IMR-90 (cell line): Measurements from ENCODE around the gene AK3. TPM values are rescaled to one million over a fixed set of nuclear protein-coding genes. Genes with fewer than 3 reads are reported as not detected.

Experiments
- ATAC-seq: fragments of 200-7000 bp; cut with Tn5 transposase; 2 replicates; pipeline ENCODE4 v1.9.1; 2020; ENCODE audit warnings: low read depth, mild to moderate bottlenecking, moderate library complexity
- BruUV-seq: library from RNA; stranded (reverse); fragments of 400-500 nt; replicated peaks from 2 replicates; lab custom pipeline; 2021; lab: Mats Ljungman, UMichigan
- CTCF ChIA-PET: fragments of 300-600 bp; formaldehyde crosslinking; extraction: SDS; loops from one replicate; lab custom pipeline; 2021; ENCODE audit warnings: antibody characterized with exemption; lab: Yijun Ruan, JAX
- POLR2A ChIA-PET: fragments of 300-600 bp; sonication (Branson Sonifier 250); formaldehyde crosslinking; loops from one replicate; lab custom pipeline; 2022; ENCODE audit warnings: antibody characterized with exemption; ENCODE audit not compliant: unreplicated experiment; lab: Charles Lee
- DNase-seq: peaks from one replicate; pipeline ENCODE4 v3.0.0; 2013
- H2AFZ ChIP-seq: replicated peaks from 2 replicates; pipeline ENCODE3; 2013; ENCODE audit warnings: low read length, mild to moderate bottlenecking; ENCODE audit not compliant: poor library complexity
- H2AK5ac ChIP-seq: 2 replicates; pipeline ENCODE4 v1.6.1; 2013; ENCODE audit warnings: low read depth, low read length, inconsistent platforms
- H2AK9ac ChIP-seq: replicated peaks from 2 replicates; pipeline ENCODE3; 2013; ENCODE audit warnings: mild to moderate bottlenecking, low read depth, low read length, moderate library complexity; ENCODE audit not compliant: poor library complexity
- H2BK120ac ChIP-seq: 2 replicates; pipeline ENCODE4 v1.6.1; 2013; ENCODE audit warnings: low read depth, low read length, inconsistent platforms
- H2BK15ac ChIP-seq: 3 replicates; pipeline ENCODE4 v1.6.1; 2013; ENCODE audit warnings: low read depth, low read length, inconsistent platforms
- H2BK20ac ChIP-seq: 2 replicates; pipeline ENCODE4 v1.6.1; 2013; ENCODE audit warnings: low read depth, mild to moderate bottlenecking, inconsistent platforms, low read length, moderate library complexity
- H2BK5ac ChIP-seq: 2 replicates; pipeline ENCODE4 v1.6.1; 2013; ENCODE audit warnings: mild to moderate bottlenecking, low read depth, low read length, inconsistent platforms; ENCODE audit not compliant: poor library complexity, severe bottlenecking
- H3K14ac ChIP-seq: replicated peaks from 2 replicates; pipeline ENCODE4 v1.6.1; 2013; ENCODE audit warnings: low read depth, low read length, inconsistent platforms
- H3K18ac ChIP-seq: 2 replicates; pipeline ENCODE4 v1.6.1; 2013; ENCODE audit warnings: low read depth, low read length, control low read depth
- H3K23ac ChIP-seq: 2 replicates; pipeline ENCODE4 v1.6.1; 2013; ENCODE audit warnings: low read depth, low read length, inconsistent platforms
- H3K27ac ChIP-seq: 2 replicates; pipeline ENCODE4 v1.5.1; 2013; ENCODE audit warnings: mild to moderate bottlenecking, control low read depth, low read length; ENCODE audit not compliant: insufficient read depth
- H3K27me3 ChIP-seq: 2 replicates; pipeline ENCODE4 v1.6.1; 2013; ENCODE audit warnings: low read length; ENCODE audit not compliant: control insufficient read depth, insufficient read depth
- H3K36me3 ChIP-seq: 2 replicates; pipeline ENCODE4 v1.6.1; 2013; ENCODE audit warnings: low read length, mixed read lengths; ENCODE audit not compliant: control insufficient read depth, insufficient read depth
- H3K4ac ChIP-seq: 2 replicates; pipeline ENCODE4 v1.6.1; 2013; ENCODE audit warnings: low read depth, low read length, inconsistent platforms
- H3K4me1 ChIP-seq: 2 replicates; pipeline ENCODE4 v1.6.1; 2013; ENCODE audit warnings: low read length, mixed read lengths; ENCODE audit not compliant: control insufficient read depth, insufficient read depth
- H3K4me2 ChIP-seq: 2 replicates; pipeline ENCODE4 v1.6.1; 2013; ENCODE audit warnings: low read depth, mild to moderate bottlenecking, control low read depth, low read length, moderate library complexity
- H3K4me3 ChIP-seq: 2 replicates; pipeline ENCODE4 v1.5.1; 2013; ENCODE audit warnings: low read depth, mild to moderate bottlenecking, control low read depth, low read length, moderate library complexity; ENCODE audit not compliant: insufficient read depth
- H3K56ac ChIP-seq: 2 replicates; pipeline ENCODE4 v1.6.1; 2013; ENCODE audit warnings: low read length, inconsistent platforms; ENCODE audit not compliant: insufficient read depth; ENCODE audit errors: extremely low read depth
- H3K79me1 ChIP-seq, 2 experiments: 2 replicates each; pipeline ENCODE4 v1.6.1; 2013; ENCODE audit warnings: low read length in 2 of 2, inconsistent platforms in 1 of 2, low read depth in 1 of 2
- H3K9ac ChIP-seq: 2 replicates; pipeline ENCODE4 v1.6.1; 2013; ENCODE audit warnings: low read depth, low read length, control low read depth
- H3K9me1 ChIP-seq: 2 replicates; pipeline ENCODE4 v1.6.1; 2013; ENCODE audit warnings: low read length, inconsistent platforms; ENCODE audit not compliant: insufficient read depth
- H3K9me3 ChIP-seq: 2 replicates; pipeline ENCODE4 v1.6.1; 2013; ENCODE audit warnings: low read length; ENCODE audit not compliant: control insufficient read depth, insufficient read depth
- H4K20me1 ChIP-seq: 2 replicates; pipeline ENCODE4 v1.6.1; 2013; ENCODE audit warnings: low read length, inconsistent platforms; ENCODE audit not compliant: insufficient read depth
- H4K5ac ChIP-seq: 2 replicates; pipeline ENCODE4 v1.6.1; 2013; ENCODE audit warnings: mild to moderate bottlenecking, low read depth, low read length, control low read depth
- H4K8ac ChIP-seq, 2 experiments: 2 replicates each; pipeline ENCODE4 v1.6.1; 2013; ENCODE audit warnings: low read depth in 2 of 2, low read length in 2 of 2, control low read depth in 1 of 2, inconsistent platforms in 1 of 2
- H4K91ac ChIP-seq: 2 replicates; pipeline ENCODE4 v1.6.1; 2013; ENCODE audit warnings: low read depth, low read length, inconsistent platforms; ENCODE audit not compliant: insufficient read depth
- BHLHE40 ChIP-seq: fragments of 150-350 bp; IDR thresholded peaks from 2 replicates; pipeline ENCODE4 v1.6.1; 2016; ENCODE audit warnings: mild to moderate bottlenecking, low read depth, low read length
- CEBPB ChIP-seq: IDR thresholded peaks from 2 replicates; pipeline ENCODE4 v1.6.1; 2012; ENCODE audit warnings: low read depth, low read length, improper control_type of control experiment
- CHD1 ChIP-seq: IDR thresholded peaks from 2 replicates; pipeline ENCODE4 v1.6.1; 2012; ENCODE audit warnings: low read depth, low read length, improper control_type of control experiment
- CTCF ChIP-seq: conservative IDR thresholded peaks from 2 replicates; pipeline ENCODE4 v1.5.1; 2012; ENCODE audit warnings: mild to moderate bottlenecking, low read depth, low read length, improper control_type of control experiment
- ELK1 ChIP-seq: fragments of 150-350 bp; IDR thresholded peaks from 2 replicates; pipeline ENCODE4 v1.6.1; 2016; ENCODE audit warnings: low read depth, mild to moderate bottlenecking, low read length, moderate library complexity, borderline replicate concordance
- FOS ChIP-seq: fragments of 150-350 bp; IDR thresholded peaks from 2 replicates; pipeline ENCODE4 v1.6.1; 2016; ENCODE audit warnings: low read depth, low read length
- MAFK ChIP-seq: IDR thresholded peaks from 2 replicates; pipeline ENCODE4 v1.6.1; 2012; ENCODE audit warnings: low read depth, low read length, improper control_type of control experiment
- MAZ ChIP-seq: IDR thresholded peaks from 2 replicates; pipeline ENCODE4 v1.6.1; 2012; ENCODE audit warnings: low read depth, mild to moderate bottlenecking, low read length, improper control_type of control experiment, moderate library complexity, borderline replicate concordance
- MXI1 ChIP-seq: IDR thresholded peaks from 2 replicates; pipeline ENCODE4 v1.6.1; 2012; ENCODE audit warnings: low read depth, mild to moderate bottlenecking, low read length, moderate library complexity, borderline replicate concordance
- NFE2L2 ChIP-seq: fragments of 150-350 bp; IDR thresholded peaks from 2 replicates; pipeline ENCODE4 v1.6.1; 2016; ENCODE audit warnings: low read depth, mild to moderate bottlenecking, low read length
- POLR2A ChIP-seq: IDR thresholded peaks from 2 replicates; pipeline ENCODE4 v1.6.1; 2012; ENCODE audit warnings: mild to moderate bottlenecking, low read depth, low read length
- RAD21 ChIP-seq: IDR thresholded peaks from 2 replicates; pipeline ENCODE4 v1.6.1; 2012; ENCODE audit warnings: low read length, improper control_type of control experiment
- RCOR1 ChIP-seq: IDR thresholded peaks from 2 replicates; pipeline ENCODE4 v1.6.1; 2012; ENCODE audit warnings: mild to moderate bottlenecking, low read length, improper control_type of control experiment; ENCODE audit not compliant: insufficient replicate concordance
- RFX5 ChIP-seq: IDR thresholded peaks from 2 replicates; pipeline ENCODE4 v1.8.0; 2012; ENCODE audit warnings: low read depth, mild to moderate bottlenecking, low read length, moderate library complexity
- SMC3 ChIP-seq: fragments of 150-350 bp; IDR thresholded peaks from 2 replicates; pipeline ENCODE4 v1.6.1; 2016; ENCODE audit warnings: low read depth, mild to moderate bottlenecking, antibody characterized with exemption, low read length, moderate library complexity
- USF2 ChIP-seq: fragments of 150-350 bp; IDR thresholded peaks from 2 replicates; pipeline ENCODE4 v1.6.1; 2017; ENCODE audit warnings: mild to moderate bottlenecking, antibody characterized with exemption, low read length, low read depth
- WGBS, 2 experiments: methylation state at CpG; one replicate each; pipeline versions ENCODE4 v1.1.5 to v1.1.7; 2013; ENCODE audit warnings: missing lambda C conversion rate in 2 of 2; ENCODE audit not compliant: insufficient read length in 1 of 2; ENCODE audit errors: extremely low coverage in 2 of 2; 5-methylcytosine and 5-hydroxymethylcytosine counted together
- dilution Hi-C: fragments of 300-500 bp; cut with HindIII; formaldehyde crosslinking; loops from one replicate; pipeline ENCODE4 v1.14.3; 2018; ENCODE audit warnings: low sequenced_read_pairs; ENCODE audit not compliant: unreplicated experiment
- in situ Hi-C: fragments of 300-500 bp; cut with MboI; formaldehyde crosslinking; loops from 3 replicates; pipeline ENCODE4 v1.14.3; 2019; ENCODE audit warnings: low sequenced_read_pairs, inconsistent platforms, mixed read lengths
- intact Hi-C: fragments of 100-400 bp; cut with micrococcal nuclease; formaldehyde crosslinking; loops from 2 replicates; pipeline ENCODE4 v1.10.0; 2022
- polyA plus RNA-seq, 3 experiments: library from polyadenylated mRNA; depleted of rRNA; stranded (reverse); fragments of >200 nt; gene quantifications; 2 replicates each; pipeline ENCODE4 v1.2.3, GENCODE V29; 2012; ENCODE audit warnings: low replicate concordance in 1 of 3
- total RNA-seq: library from RNA; depleted of rRNA; stranded (reverse); fragments of >200 nt; gene quantifications from 2 replicates; pipeline ENCODE4 v1.2.3, GENCODE V29; 2012

Gene AK3
- total and polyA plus RNA-seq, 2 of the 4 experiments (the other 2 are of a cell fraction), result 24.7 to 26.2 TPM

GRCh38 chr9:4742246-4742645, 1.2 kb upstream of the AK3 start:
- Histone ChIP-seq H3K9ac (no peak overlapping the region), H4K91ac (no peak overlapping the region), H2AK9ac (no peak overlapping the region), H3K14ac (0 out of 2 replicates have a peak overlapping the region, but pooled peaks have one; percentile 52), H2BK120ac (peak overlapping the region; percentile 25; the same call in 1 of the 2 replicates), H3K4me3 (no peak overlapping the region), H2AK5ac (no peak overlapping the region), H4K20me1 (0 out of 2 replicates have a peak, but pooled peaks cover 7% of the 10 kb centered on the region), H3K36me3 (no peaks in the 10 kb centered on the region), H3K79me1 (peaks cover 6 to 20% of the 10 kb centered on the region in 2 experiments; a peak in 3 of 4 replicates), H2BK20ac (no peak overlapping the region), H3K4me1 (peaks cover 7% of the 10 kb centered on the region; the same call in 1 of the 2 replicates), H3K9me3 (no peaks in the 10 kb centered on the region), H3K23ac (peak overlapping the region; percentile 77; the same call in 1 of the 2 replicates), H2BK5ac (no peak overlapping the region), H3K4ac (no peak overlapping the region), H3K27ac (no peak overlapping the region), H3K56ac (no peak overlapping the region), H2AFZ (no peak overlapping the region), H3K9me1 (0 out of 2 replicates have a peak, but pooled peaks cover 2% of the 10 kb centered on the region), H2BK15ac (no peak overlapping the region; the same call in 2 of the 3 replicates), H4K8ac (peak overlapping the region in 1 of 2 experiments; percentile 41; a peak in 1 of 4 replicates), H3K4me2 (no peak overlapping the region), H3K27me3 (no peaks in the 10 kb centered on the region), H4K5ac (no peak overlapping the region), H3K18ac (no peak overlapping the region; the same call in 1 of the 2 replicates)
- ChIA-PET CTCF (no interaction called here), POLR2A (no interaction called here)
- no peak for TF ChIP-seq BHLHE40
- TF ChIP-seq CTCF, result no peak
- TF ChIP-seq MAFK, result no peak
- TF ChIP-seq MXI1, result no peak
- no peak for TF ChIP-seq NFE2L2
- TF ChIP-seq POLR2A, result no peak
- no peak for TF ChIP-seq SMC3
- no peak for TF ChIP-seq FOS
- no peak for TF ChIP-seq ELK1
- no peak for TF ChIP-seq RFX5
- no peak for TF ChIP-seq CHD1
- no peak for TF ChIP-seq RAD21
- TF ChIP-seq USF2, result no peak
- no peak for TF ChIP-seq RCOR1
- TF ChIP-seq MAZ, result no peak
- no peak for TF ChIP-seq CEBPB
- ATAC-seq (no peak), DNase-seq (no peak)
- dilution Hi-C loops (no loop called here), intact Hi-C loops (loop anchor here (5.0 kb wide), 2 partner anchors 140 to 360 kb away; no protein-coding TSS in a partner anchor), in situ Hi-C loops (no loop called here)
- BruUV-seq, result no TSS peak
- WGBS, 2 experiments, result no CpG with 5 or more reads among the region's 3 CpGs
